NCI-H1048 (cell line): ENCODE data around the gene TMEM134.

Source experiments
- DNase-seq: peaks from one replicate; lab custom pipeline; 2025; lab: John Stamatoyannopoulos, UW

TMEM134 gene

GRCh38 chr11:67422891-67423290 is 46.2 kb downstream of the TMEM134 start:
- no peak for DNase-seq

GRCh38 chr11:67421430-67422031 is 47.5 kb downstream of the TMEM134 start:
- DNase-seq, result no peak

GRCh38 chr11:67420646-67421429 is 48.2 kb downstream of the TMEM134 start:
- peak; percentile 78 for DNase-seq

GRCh38 chr11:67420147-67420645 is 48.9 kb downstream of the TMEM134 start:
- DNase-seq, result no peak

- DNase-seq, result no peak
These were observed 49.6 kb downstream of the TMEM134 start for GRCh38 chr11:67419325-67420049.

- DNase-seq, result no peak
These were observed 50.4 kb downstream of the TMEM134 start for GRCh38 chr11:67418476-67419281.

- DNase-seq, result no peak
These were observed 51.6 kb downstream of the TMEM134 start for GRCh38 chr11:67417425-67417824.

- DNase-seq, result no peak
These were observed 52.4 kb downstream of the TMEM134 start for GRCh38 chr11:67416416-67417335.

GRCh38 chr11:67415501-67416304 is 53.3 kb downstream of the TMEM134 start, which contains the start of gene CARNS1:
TSS of gene CARNS1 (plus strand) at chr11:67415678. CDS start at chr11:67416200, 522 bp downstream.
- no peak for DNase-seq

GRCh38 chr11:67413266-67413849 is 55.7 kb downstream of the TMEM134 start:
- DNase-seq, result no peak

- DNase-seq, result no peak
These were observed 56.4 kb downstream of the TMEM134 start for GRCh38 chr11:67412495-67413179.

GRCh38 chr11:67411785-67412152 is 57.3 kb downstream of the TMEM134 start:
- DNase-seq, result no peak
